GM13976 (cell line): ENCODE results near the gene PLOD2.

Experiments
- DNase-seq: peaks from one replicate; pipeline ENCODE4 v3.0.0; 2012; ENCODE audit warnings: low spot score
- in situ Hi-C: fragments of 300-500 bp; cut with MboI; formaldehyde crosslinking; loops from one replicate; pipeline ENCODE4 v1.12.0; 2022; ENCODE audit warnings: low sequenced_read_pairs, mixed read lengths, inconsistent platforms; ENCODE audit not compliant: unreplicated experiment
- TF ChIP-seq, protein P1 (sequence below): IDR thresholded peaks from 2 replicates; pipeline ENCODE4 v1.5.1; 2012; ENCODE audit warnings: borderline replicate concordance, mild to moderate bottlenecking; ENCODE audit not compliant: insufficient read depth; ENCODE audit errors: extremely low read depth, missing control alignments, control extremely low read depth

PLOD2 gene

DNA sequence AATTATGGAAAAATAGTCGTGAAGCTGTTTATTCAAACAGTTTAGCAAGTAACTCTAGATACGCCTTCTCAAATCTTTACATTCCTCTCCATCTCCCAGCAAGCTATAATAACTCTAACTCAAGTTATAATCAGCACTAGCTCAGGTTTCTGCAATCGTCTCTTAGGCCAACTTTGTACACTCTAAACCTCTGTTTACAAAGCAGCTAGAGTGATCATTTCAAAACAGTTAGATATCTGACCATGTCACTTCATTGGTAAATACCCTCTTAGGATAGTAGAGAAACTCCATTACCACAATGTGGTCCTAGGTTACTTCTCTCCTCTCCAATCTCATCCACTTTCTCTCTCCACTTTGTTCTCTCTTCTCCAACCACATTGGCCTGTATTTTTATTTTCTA lies 31.2 kb downstream of the PLOD2 start:
- in situ Hi-C loops = no loop called here
- DNase-seq = no peak
- TF ChIP-seq, protein P1, sequence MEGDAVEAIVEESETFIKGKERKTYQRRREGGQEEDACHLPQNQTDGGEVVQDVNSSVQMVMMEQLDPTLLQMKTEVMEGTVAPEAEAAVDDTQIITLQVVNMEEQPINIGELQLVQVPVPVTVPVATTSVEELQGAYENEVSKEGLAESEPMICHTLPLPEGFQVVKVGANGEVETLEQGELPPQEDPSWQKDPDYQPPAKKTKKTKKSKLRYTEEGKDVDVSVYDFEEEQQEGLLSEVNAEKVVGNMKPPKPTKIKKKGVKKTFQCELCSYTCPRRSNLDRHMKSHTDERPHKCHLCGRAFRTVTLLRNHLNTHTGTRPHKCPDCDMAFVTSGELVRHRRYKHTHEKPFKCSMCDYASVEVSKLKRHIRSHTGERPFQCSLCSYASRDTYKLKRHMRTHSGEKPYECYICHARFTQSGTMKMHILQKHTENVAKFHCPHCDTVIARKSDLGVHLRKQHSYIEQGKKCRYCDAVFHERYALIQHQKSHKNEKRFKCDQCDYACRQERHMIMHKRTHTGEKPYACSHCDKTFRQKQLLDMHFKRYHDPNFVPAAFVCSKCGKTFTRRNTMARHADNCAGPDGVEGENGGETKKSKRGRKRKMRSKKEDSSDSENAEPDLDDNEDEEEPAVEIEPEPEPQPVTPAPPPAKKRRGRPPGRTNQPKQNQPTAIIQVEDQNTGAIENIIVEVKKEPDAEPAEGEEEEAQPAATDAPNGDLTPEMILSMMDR = no peak

DNA sequence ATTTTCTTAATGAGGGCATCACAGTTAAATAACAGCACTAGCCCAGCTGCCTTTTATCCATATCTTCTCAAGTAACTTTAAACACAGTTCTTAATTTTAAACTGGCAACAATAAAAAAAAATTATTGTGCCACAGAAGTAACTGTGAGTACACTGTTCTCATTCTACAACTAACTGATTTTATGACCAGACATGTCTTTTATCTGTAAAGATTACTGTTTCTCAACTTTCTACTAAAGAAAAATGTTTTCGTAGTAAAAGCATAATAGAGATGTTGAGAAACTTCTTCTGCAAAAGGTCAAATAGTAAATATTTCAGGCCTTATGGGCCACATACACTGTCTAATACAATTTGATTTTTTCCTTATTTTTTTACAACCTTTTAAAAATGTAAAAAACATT lies 32.0 kb downstream of the PLOD2 start:
- in situ Hi-C loops = no loop called here
- TF ChIP-seq, protein P1 = no peak

DNA sequence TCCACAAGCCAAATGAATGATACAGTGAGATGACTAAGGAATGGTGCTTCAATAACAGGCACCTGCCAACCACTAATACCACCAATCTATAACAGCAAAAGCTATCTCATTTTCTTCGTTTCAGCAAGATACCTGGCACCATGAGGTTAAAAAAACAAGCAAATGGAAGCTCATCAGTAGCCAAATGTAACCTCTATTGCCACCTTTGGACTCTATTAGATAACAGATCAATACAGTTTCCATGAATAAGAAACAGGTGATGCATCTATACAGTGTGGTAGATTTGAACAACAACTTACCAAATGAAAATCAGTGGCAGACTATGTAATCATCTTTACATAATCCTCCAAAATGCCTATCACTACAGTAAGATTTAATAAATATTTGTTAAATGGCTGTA lies 32.8 kb downstream of the PLOD2 start:
- in situ Hi-C loops = no loop called here
- DNase-seq = no peak
- TF ChIP-seq, protein P1 = no peak

More for the DNA sequence above, 32.0 kb downstream of the PLOD2 start:
- no peak for DNase-seq

DNA sequence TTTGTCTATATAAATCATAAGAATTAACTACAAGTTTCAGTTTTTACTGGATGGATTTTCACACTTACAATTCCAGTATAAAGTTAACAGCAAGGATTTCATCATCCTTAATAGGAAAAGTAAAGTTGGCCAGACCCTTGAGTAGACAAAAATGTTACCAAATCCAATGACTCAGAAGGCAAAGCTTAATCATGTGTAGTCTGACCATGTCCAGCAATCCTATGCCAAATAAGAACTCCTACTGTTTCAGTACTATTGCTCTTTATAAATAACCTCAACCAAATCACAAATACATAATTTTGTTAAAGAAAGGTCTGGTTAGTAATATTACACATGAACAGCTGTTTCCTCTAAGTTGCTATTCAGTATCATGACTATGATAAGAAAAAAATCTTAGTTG lies 35.0 kb downstream of the PLOD2 start:
- DNase-seq = no peak
- in situ Hi-C loops = no loop called here
- TF ChIP-seq, protein P1 = no peak

DNA sequence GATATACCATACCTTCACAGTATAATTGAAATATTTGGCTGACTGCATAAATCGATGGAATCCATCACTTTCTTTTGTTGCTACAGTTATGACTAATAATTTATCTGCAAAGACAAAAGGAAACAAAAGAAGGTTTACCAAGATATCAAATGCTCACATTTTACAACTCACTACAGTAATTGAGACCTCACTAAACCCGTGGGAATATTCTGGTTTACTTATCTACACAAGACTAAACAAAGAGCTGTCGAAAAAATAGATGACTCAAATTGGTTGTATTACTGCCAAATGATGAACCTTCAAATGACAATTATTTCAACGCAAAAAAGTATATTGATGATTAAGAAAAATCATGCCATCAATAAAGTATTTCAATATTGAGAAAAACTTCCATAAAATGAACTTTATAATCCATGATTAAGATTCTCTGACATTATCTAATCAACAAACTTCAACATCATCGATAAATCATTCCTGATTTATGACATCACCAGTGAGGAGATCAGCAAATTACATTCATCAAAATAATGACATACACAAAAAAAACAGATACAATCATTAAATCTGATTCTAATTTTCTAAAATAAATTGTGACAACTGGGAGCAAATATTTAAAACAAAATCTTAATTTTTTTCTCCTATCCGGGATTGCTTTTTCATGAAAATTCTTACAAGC lies 36.7 kb downstream of the PLOD2 start:
- in situ Hi-C loops = no loop called here
- TF ChIP-seq, protein P1 = no peak
- DNase-seq = no peak

DNA sequence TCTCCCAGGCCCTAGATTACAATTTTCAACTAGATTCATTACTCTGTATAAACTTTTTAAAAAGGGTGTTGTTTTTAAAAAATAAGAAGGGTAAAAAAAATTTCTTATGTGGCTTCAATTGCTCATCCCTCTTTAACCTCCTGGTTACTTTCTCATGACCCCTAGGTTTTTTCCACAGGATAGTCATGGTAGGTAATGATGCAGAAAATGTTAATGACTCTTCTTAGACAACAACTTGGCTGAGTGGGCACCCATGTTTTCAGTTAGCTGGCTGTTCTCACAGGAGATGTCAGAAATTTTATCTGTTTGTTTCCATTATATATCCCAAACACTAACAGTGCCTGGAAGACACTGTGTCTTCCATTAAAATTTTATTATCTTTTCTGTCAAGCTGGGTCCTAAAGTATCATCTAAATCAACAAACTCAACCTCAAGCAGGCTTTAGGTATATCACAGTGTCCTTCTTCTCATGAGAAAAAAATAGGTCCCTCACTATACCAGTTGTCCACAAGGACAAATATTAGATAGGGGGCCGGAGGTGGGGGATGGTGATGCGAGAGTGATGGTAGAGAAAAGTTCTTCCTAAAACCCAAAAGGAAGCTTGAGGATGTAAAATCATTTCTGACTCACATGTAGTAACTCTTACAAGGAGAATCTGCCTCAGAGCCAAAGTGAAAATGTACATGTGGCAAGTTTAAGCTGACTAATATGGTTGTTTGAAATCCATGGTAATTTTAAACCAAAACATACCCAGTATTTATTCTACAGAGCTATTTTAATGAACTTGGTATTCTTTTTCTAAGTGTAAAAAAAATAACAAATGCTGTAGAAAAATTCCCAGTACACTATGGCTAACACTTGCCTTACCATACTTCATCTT lies 43.3 kb downstream of the PLOD2 start:
- in situ Hi-C loops = no loop called here
- TF ChIP-seq, protein P1 = no peak
- DNase-seq = no peak
